GM11168 (cell line): Measurements from ENCODE around the gene ARID3A.
"Not testable (repeated sequence)": the region's sequence is repeated elsewhere in the genome, so short reads cannot be mapped to it uniquely, and the experiment has no call there.

Experiments used
- in situ Hi-C: fragments of 300-500 bp; cut with MboI; formaldehyde crosslinking; loops from one replicate; pipeline ENCODE4 v1.12.0; 2022; ENCODE audit warnings: low sequenced_read_pairs; ENCODE audit not compliant: unreplicated experiment

The ARID3A gene

DNA sequence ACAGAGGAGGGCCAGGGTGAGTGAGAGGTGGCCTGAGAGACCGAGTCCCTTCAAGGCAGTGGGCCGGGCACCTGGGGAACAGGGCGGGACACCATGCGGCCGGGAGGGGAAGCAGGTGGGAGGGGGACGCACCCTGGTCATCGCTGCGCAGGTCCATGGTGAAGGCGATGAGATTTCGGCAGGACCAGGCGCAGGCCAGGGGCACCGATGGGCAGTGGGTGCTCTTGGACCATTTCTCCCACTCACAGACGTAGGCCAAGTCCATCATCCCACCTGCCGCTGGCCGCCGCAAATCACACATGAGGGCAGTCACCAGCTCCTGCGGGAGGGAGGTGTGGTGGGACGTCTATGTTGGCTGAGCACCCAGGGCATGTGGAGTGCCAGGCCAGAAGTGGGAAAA is 35.0 kb upstream of the ARID3A start:
- in situ Hi-C loops: no loop called here

DNA sequence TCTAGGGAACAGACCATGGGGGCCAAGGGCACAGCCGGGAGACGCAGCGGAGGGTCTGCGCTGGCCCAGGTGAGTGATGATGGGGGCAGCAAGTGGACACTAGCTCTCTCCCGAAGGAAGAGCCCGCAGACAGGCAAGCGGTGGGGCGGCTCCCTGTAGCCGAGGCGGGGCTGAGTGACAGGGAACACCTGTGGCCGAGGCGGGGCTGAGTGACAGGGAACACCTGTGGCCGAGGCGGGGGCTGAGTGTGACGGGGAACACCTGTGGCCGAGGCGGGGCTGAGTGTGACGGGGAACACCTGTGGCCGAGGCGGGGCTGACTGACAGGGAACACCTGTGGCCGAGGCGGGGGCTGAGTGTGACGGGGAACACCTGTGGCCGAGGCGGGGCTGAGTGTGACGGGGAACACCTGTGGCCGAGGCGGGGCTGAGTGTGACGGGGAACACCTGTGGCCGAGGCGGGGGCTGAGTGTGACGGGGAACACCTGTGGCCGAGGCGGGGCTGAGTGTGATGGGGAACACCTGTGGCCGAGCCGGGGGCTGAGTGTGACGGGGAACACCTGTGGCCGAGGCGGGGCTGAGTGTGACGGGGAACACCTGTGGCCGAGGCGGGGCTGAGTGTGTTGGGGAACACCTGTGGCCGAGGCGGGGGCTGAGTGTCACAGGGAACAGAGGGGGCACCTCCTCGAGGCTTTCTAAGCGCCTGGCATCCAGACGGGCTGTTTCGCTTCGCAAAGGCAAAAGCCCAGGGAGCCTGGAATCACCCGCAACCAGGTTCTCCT is 34.2 kb upstream of the ARID3A start:
- in situ Hi-C loops: not testable (repeated sequence)

DNA sequence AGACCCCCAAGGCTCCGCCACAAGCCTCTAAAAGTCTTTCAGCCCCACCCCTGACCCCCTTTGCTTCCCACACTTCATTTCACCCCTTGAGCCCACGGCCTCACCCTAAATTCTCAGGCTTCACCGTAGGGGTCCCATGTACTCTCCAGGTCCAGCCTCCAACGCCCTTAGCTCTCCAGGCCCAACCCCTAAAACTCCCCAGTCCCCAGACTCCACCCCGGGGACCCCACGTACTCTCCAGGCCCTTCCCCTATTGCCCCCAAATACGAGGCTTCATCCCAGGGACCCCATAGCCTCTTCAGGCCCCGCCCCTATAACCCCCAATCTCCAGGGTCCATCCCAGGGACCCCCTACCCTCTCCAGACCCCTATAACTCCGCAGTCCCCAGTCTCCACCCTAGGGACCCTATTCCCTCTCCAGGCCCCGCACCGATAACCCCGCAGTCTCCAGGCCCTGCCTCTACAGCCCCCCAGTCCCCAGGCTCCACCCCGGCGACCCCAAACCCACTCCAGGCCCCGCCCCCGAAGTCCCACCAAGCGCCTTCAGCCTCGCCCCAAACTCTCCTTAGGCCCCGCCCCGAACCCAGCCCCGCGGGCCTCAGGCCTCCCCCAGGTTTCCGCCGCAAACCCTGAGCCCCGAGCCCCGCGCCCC is 33.5 kb upstream of the ARID3A start:
- in situ Hi-C loops: no loop called here

DNA sequence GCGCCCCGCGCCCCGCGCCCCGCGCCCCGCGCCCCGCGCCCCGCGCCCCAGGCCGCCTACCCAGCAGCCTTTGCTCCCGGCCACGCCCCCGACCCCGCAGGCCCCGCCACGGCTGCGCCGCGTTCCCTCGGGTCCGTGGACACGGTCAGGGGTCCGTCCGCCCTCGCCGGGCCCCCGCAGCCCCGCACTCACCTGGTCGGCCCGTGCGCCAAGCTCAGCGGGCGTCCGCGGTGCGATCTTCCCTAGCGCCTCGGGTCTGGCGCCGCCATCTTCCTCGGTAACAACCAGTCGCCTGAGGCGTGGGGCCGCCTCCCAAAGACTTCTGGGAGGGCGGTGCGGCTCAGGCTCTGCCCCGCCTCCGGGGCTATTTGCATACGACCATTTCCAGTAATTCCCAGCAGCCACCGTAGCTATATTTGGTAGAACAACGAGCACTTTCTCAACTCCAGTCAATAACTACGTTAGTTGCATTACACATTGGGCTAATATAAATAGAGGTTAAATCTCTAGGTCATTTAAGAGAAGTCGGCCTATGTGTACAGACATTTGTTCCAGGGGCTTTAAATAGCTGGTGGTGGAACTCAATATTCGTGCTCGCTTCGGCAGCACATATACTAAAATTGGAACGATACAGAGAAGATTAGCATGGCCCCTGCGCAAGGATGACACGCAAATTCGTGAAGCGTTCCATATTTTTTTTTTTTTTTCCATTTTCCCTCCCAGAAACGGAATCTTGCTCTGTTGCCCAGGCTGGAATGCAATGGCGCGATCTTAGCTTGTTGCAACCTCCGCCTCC is 32.7 kb upstream of the ARID3A start, which contains the start of the genes MED16 and RNU6-9:
Gene MED16, minus strand, starts transcription at position 294 of the 796 bp plus-strand sequence. CDS start 2,056 bp downstream, outside the sequence.
Gene RNU6-9, plus strand, starts transcription at position 591 of the 796 bp plus-strand sequence.
- in situ Hi-C loops: no loop called here

- in situ Hi-C loops: no loop called here
Observed at GRCh38 chr19:896434-896833, 29.4 kb upstream of the ARID3A start.

DNA sequence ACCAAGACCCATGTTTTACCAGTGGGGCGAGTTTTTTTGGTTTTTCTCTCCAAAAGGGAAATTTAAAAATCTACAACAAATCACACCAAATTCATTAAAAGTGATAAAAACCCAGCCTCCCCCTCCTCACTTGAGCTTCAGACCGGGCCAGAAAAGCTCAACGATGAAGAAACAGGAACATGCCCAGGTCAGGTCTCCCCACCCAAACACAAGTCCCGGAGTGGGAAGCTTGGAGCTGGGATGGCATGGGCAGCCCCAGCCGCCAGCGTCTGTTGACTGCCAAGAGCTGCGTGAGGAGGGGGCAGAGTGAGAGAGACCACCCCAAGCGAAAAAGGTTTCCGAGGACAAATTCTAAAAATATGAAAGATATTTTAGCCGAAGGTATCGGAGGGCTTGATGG is 28.8 kb upstream of the ARID3A start:
- in situ Hi-C loops: no loop called here

- in situ Hi-C loops: no loop called here
Observed at GRCh38 chr19:897442-898039, 28.3 kb upstream of the ARID3A start.

- in situ Hi-C loops: no loop called here
Observed at GRCh38 chr19:898663-899062, 27.2 kb upstream of the ARID3A start.

- in situ Hi-C loops: loop anchor here (5.0 kb wide), 1 partner anchor 37 kb away; no protein-coding TSS in a partner anchor
Observed at GRCh38 chr19:899336-900042, 26.3 kb upstream of the ARID3A start.

DNA sequence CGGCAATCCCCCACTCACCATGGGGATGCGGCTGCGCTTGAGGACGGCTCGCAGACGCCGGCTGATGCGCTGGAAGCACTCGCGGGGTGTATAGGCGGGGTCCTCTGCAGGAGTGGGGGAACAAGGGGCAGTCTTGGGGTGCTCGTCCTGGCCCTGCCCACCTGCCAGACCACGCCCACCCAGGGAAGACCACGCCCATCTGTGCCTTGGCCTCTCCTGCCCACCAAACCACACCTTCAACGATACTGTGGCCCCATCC is 25.9 kb upstream of the ARID3A start:
- in situ Hi-C loops: loop anchor here (5.0 kb wide), 1 partner anchor 38 kb away; no protein-coding TSS in a partner anchor

DNA sequence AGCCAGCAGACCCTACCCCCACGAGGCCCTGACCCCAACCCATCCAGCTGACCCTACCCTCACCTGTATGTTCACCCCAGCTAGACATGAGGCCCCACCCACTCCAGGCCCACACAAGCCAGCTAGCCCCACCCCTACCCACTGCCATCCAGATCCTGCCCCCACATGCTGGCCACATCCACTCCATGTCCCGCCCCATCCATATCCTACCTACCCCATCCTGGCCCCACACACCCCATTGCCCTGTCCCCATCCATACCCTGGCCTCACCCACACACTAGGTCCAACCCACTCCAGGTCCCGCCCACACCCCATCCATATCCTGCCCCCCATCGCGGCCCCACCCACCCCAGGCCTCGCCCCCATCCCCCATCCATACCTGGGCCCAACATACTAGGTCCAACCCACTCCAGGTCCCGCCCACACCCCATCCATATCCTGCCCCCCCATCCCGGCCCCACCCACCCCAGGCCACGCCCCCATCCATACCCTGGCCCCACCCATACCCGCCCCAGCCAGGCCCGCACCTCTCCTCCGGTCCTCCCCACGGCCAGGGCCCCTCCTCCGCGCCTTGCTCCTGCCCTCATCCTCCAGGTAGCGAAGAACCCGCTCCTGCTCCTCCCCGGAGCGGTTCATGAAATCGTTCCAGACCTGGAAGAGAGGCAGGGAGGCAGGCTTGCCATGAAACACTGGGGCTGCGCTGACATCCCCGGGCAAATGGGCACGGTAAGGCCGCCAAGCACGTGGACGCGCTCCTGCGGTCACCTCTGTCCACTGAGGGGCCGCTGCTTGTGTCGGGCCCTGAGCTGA is 25.3 kb upstream of the ARID3A start:
- in situ Hi-C loops: loop anchor here (5.0 kb wide), 1 partner anchor 38 kb away; no protein-coding TSS in a partner anchor

- in situ Hi-C loops: loop anchor here (5.0 kb wide), 1 partner anchor 39 kb away; no protein-coding TSS in a partner anchor
Observed at GRCh38 chr19:901216-902092, 24.4 kb upstream of the ARID3A start.

GRCh38 chr19:902093-902370 is 23.8 kb upstream of the ARID3A start:
- in situ Hi-C loops: loop anchor here (5.0 kb wide), 1 partner anchor 40 kb away; no protein-coding TSS in a partner anchor

DNA sequence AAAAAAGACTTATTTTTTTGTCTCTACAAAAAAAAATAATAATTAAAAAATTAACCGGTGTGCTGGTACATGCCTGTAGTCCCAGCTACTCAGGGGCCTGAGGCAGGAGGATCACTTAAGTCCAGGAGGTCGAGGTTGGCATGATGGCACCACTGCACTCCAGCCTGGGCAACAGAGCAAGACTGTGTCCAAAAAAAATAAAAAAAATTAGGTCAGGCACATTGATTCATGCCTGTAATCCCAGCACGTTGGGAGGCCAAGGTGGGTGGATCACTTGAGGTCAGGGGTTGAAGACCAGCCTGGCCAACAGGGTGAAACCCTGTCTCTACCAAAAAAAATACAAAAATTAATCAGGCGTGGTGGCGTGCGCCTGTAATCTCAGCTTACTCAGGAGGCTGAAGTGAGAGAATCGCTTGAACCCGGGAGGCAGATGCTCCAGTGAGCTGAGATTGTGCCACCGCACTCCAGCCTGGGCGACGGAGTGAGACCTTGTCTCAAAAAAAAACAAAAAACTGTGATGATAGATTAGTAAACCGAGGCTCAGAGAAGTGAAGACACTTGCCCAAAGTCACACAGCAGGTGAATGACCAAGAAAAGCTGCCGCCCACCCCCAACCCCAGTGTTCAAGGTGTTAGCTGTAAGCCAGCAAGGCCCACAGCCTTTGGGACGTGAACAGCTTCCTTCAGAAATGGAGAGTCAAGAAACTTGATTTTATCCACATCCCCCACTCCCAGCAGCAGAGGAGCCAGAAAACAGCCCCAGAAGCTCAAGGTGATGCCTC is 23.2 kb upstream of the ARID3A start:
- in situ Hi-C loops: loop anchor here (5.0 kb wide), 1 partner anchor 40 kb away; no protein-coding TSS in a partner anchor

DNA sequence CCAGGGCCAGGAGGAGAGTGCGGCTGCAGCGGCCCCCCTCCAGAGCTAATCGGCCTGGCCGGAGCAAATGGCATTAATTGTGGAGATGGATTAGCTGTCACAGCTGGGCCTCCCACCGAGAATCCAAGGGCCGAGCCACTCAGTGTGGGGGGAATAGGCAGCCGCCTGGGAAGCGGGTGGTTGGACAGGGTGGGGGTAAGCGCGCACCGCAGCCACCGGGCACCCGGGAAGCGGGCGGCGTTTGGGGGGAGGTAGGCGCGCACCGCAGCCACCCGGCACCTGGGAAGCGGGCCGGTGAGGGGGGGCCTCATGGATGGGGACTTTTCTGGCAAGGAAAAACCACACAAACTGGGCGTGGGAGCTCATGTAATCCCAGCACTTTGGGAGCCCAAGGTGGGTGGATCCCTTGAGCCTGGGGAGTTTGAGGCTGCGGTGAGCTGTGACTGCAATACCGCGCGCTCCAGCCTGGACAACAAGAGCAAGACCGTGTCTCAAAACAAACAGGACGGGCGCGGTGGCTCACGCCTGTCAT is 22.5 kb upstream of the ARID3A start:
- in situ Hi-C loops: loop anchor here (5.0 kb wide), 1 partner anchor 41 kb away; no protein-coding TSS in a partner anchor

DNA sequence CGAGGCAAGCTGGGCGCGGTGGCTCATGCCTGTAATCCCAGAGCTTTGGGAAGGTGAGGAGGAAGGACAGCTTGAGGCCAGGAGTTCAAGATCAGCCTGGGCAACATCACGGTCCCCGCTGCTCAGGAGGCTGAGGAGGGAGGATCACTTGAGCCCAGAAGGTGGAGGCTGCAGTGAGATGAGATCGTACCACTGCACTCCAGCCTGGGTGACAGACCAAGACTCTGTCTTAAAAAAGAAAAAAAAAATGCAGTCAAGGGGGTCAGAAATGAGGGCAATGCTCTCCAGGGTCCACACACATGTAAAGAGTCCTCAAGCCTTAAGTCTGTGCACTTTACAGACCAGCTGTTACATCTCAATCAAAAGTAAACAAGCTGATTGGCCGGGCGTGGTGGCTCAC is 21.3 kb upstream of the ARID3A start:
- in situ Hi-C loops: loop anchor here (5.0 kb wide), 1 partner anchor 42 kb away; no protein-coding TSS in a partner anchor

GRCh38 chr19:906480-906879 is 19.4 kb upstream of the ARID3A start:
- in situ Hi-C loops: no loop called here
